H1 (cell line): ENCODE data around the gene MRPS12. TPM values are rescaled to one million over a fixed set of nuclear protein-coding genes. Genes with fewer than 3 reads are reported as not detected.

Experiments used
- CTCF ChIA-PET: fragments of 300-600 bp; sonication (Branson Sonifier 250); formaldehyde crosslinking; loops from one replicate; lab custom pipeline; 2021; ENCODE audit not compliant: partially characterized antibody; lab: Charles Lee
- POLR2A ChIA-PET: fragments of 300-600 bp; sonication (Branson Sonifier 250); formaldehyde crosslinking; loops from one replicate; lab custom pipeline; 2021; ENCODE audit warnings: inconsistent platforms; ENCODE audit not compliant: partially characterized antibody; lab: Charles Lee
- DNase-seq, 2 experiments: peaks; one replicate each; pipeline versions ENCODE4 v3.0.0 to v3.0.0-alpha.2; 2010 to 2022; ENCODE audit warnings: low spot score in 2 of 2, low read depth in 1 of 2, mixed read lengths in 1 of 2
- FAIRE-seq: peaks from 2 replicates; lab custom pipeline; 2011; peaks lifted over from hg19 to GRCh38; lab: Jason Lieb, UNC
- H2AFZ ChIP-seq: 2 replicates; pipeline ENCODE4 v1.8.1; 2012; ENCODE audit warnings: low read length, inconsistent platforms
- H2AK5ac ChIP-seq: 2 replicates; pipeline ENCODE4 v1.6.1; 2013; ENCODE audit warnings: low read depth, low read length
- H2BK120ac ChIP-seq: replicated peaks from 2 replicates; pipeline ENCODE3; 2013; ENCODE audit warnings: low read depth, low read length, inconsistent platforms
- H2BK12ac ChIP-seq: 2 replicates; pipeline ENCODE4 v1.6.1; 2013; ENCODE audit warnings: low read depth, low read length
- H2BK15ac ChIP-seq: 2 replicates; pipeline ENCODE4 v1.6.1; 2013; ENCODE audit warnings: low read length
- H2BK20ac ChIP-seq: 2 replicates; pipeline ENCODE4 v1.6.1; 2013; ENCODE audit warnings: low read length
- H2BK5ac ChIP-seq: 2 replicates; pipeline ENCODE4 v1.6.1; 2013; ENCODE audit warnings: low read depth, low read length
- H3K14ac ChIP-seq: 2 replicates; pipeline ENCODE4 v1.6.1; 2013; ENCODE audit warnings: inconsistent platforms; ENCODE audit not compliant: insufficient read length
- H3K18ac ChIP-seq: 2 replicates; pipeline ENCODE4 v1.6.1; 2013; ENCODE audit warnings: low read length; ENCODE audit errors: extremely low read depth
- H3K23ac ChIP-seq: 2 replicates; pipeline ENCODE4 v1.6.1; 2013; ENCODE audit warnings: inconsistent platforms; ENCODE audit not compliant: insufficient read length
- H3K23me2 ChIP-seq: 2 replicates; pipeline ENCODE4 v1.6.1; 2013; ENCODE audit warnings: low read depth, low read length
- H3K27ac ChIP-seq: 2 replicates; pipeline ENCODE4 v1.6.1; 2011; ENCODE audit warnings: low read depth, low read length, inconsistent platforms
- H3K27me3 ChIP-seq, 4 experiments: replicated peaks in 1 of 4; 1 replicate in 1 of 4; 2 replicates in 3 of 4; pipeline versions ENCODE4 v1.6.1 to v1.8.1; 2011 to 2013; ENCODE audit warnings: low read length in 3 of 4, mild to moderate bottlenecking in 3 of 4, inconsistent platforms in 2 of 4, mixed read lengths in 2 of 4, moderate library complexity in 1 of 4; ENCODE audit not compliant: control insufficient read depth in 3 of 4, insufficient read depth in 3 of 4; ENCODE audit errors: extremely low read depth in 1 of 4
- H3K36me3 ChIP-seq, 4 experiments: 2 replicates each; pipeline versions ENCODE4 v1.6.1 to v1.8.1; 2011 to 2013; ENCODE audit warnings: mild to moderate bottlenecking in 4 of 4, low read length in 3 of 4, moderate library complexity in 2 of 4, control low read depth in 1 of 4, inconsistent platforms in 1 of 4; ENCODE audit not compliant: insufficient read depth in 4 of 4, control insufficient read depth in 2 of 4
- H3K4ac ChIP-seq: replicated peaks from 2 replicates; pipeline ENCODE3; 2013; ENCODE audit warnings: low read length, low read depth, mixed read lengths, inconsistent platforms; ENCODE audit not compliant: insufficient read length
- H3K4me1 ChIP-seq, 4 experiments: replicated peaks in 1 of 4; 1 replicate in 1 of 4; 2 replicates in 3 of 4; pipeline versions ENCODE4 v1.6.1 to v1.8.1; 2011 to 2013; ENCODE audit warnings: low read length in 3 of 4, inconsistent platforms in 2 of 4, mixed read lengths in 1 of 4; ENCODE audit not compliant: insufficient read depth in 4 of 4, control insufficient read depth in 3 of 4
- H3K4me2 ChIP-seq, 2 experiments: 2 replicates each; pipeline versions ENCODE4 v1.6.1 to v1.8.1; 2011 to 2013; ENCODE audit warnings: low read depth in 2 of 2, low read length in 2 of 2, control low read depth in 1 of 2, inconsistent platforms in 1 of 2, mild to moderate bottlenecking in 1 of 2; ENCODE audit not compliant: insufficient read depth in 1 of 2
- H3K4me3 ChIP-seq, 4 experiments: fragments of 200-600, 300-600 bp in 1 of 4; sonication (generic), shearing (Covaris generic), sonication (Bioruptor Twin) in 1 of 4; 2 replicates each; pipeline versions ENCODE4 v1.5.1 to v1.8.1; 2011 to 2016; ENCODE audit warnings: low read length in 4 of 4, low read depth in 3 of 4, control low read depth in 2 of 4, inconsistent platforms in 2 of 4, mild to moderate bottlenecking in 2 of 4, mixed read lengths in 1 of 4, moderate library complexity in 1 of 4; ENCODE audit not compliant: insufficient read depth in 2 of 4; ENCODE audit errors: extremely low read depth in 1 of 4
- H3K56ac ChIP-seq: replicated peaks from 2 replicates; pipeline ENCODE3; 2013; ENCODE audit warnings: low read depth, mild to moderate bottlenecking, mixed read lengths, low read length, inconsistent platforms; ENCODE audit not compliant: insufficient read length
- H3K79me1 ChIP-seq: 2 replicates; pipeline ENCODE4 v1.6.1; 2013; ENCODE audit warnings: low read depth, low read length, control low read depth
- H3K79me2 ChIP-seq, 2 experiments: 2 replicates each; pipeline versions ENCODE4 v1.6.1 to v1.8.1; 2012 to 2013; ENCODE audit warnings: low read length in 2 of 2, mild to moderate bottlenecking in 2 of 2, inconsistent platforms in 1 of 2; ENCODE audit not compliant: insufficient read depth in 2 of 2, control insufficient read depth in 1 of 2
- H3K9ac ChIP-seq, 4 experiments: replicated peaks in 1 of 4; 1 replicate in 1 of 4; 2 replicates in 3 of 4; pipeline versions ENCODE4 v1.6.1 to v1.8.1; 2011 to 2013; ENCODE audit warnings: low read depth in 3 of 4, low read length in 3 of 4, control low read depth in 2 of 4, mild to moderate bottlenecking in 2 of 4, moderate library complexity in 2 of 4, inconsistent platforms in 1 of 4; ENCODE audit errors: extremely low read depth in 1 of 4
- H3K9me3 ChIP-seq, 2 experiments: 2 replicates each; pipeline versions ENCODE4 v1.6.1 to v1.8.1; 2012 to 2013; ENCODE audit warnings: mild to moderate bottlenecking in 2 of 2, moderate library complexity in 2 of 2, control low read depth in 1 of 2, inconsistent platforms in 1 of 2, low read depth in 1 of 2, low read length in 1 of 2, mixed read lengths in 1 of 2; ENCODE audit not compliant: insufficient read depth in 2 of 2
- H4K20me1 ChIP-seq, 2 experiments: replicated peaks in 1 of 2; 2 replicates each; pipeline versions ENCODE3 to v1.8.1; 2011 to 2013; ENCODE audit warnings: inconsistent platforms in 2 of 2, low read length in 2 of 2, mild to moderate bottlenecking in 1 of 2; ENCODE audit not compliant: insufficient read depth in 2 of 2, control insufficient read depth in 1 of 2
- H4K5ac ChIP-seq: 2 replicates; pipeline ENCODE4 v1.6.1; 2013; ENCODE audit warnings: low read length, low read depth, mixed read lengths, inconsistent platforms; ENCODE audit not compliant: insufficient read length
- H4K8ac ChIP-seq: 2 replicates; pipeline ENCODE4 v1.8.0; 2013; ENCODE audit warnings: mild to moderate bottlenecking, moderate library complexity, low read length, inconsistent platforms; ENCODE audit not compliant: insufficient read depth; ENCODE audit errors: extremely low read depth
- H4K91ac ChIP-seq: replicated peaks from 2 replicates; pipeline ENCODE3; 2013; ENCODE audit warnings: low read length, mixed read lengths, inconsistent platforms; ENCODE audit not compliant: insufficient read length
- CBX8 ChIP-seq: fragments of 300-800, 300-1000 bp; sonication (generic); IDR thresholded peaks from 2 replicates; pipeline ENCODE4 v1.7.1; 2016; ENCODE audit warnings: low read depth, low read length, borderline replicate concordance
- CHD1 ChIP-seq: IDR thresholded peaks from 2 replicates; pipeline ENCODE4 v1.6.1; 2012; ENCODE audit warnings: low read depth, low read length, improper control_type of control experiment
- CTCF ChIP-seq, 3 experiments: IDR thresholded peaks; 1 replicate in 2 of 3; 2 replicates in 1 of 3; pipeline versions ENCODE4 v1.5.1 to v1.6.1; 2011; ENCODE audit warnings: low read length in 3 of 3, mild to moderate bottlenecking in 3 of 3, inconsistent platforms in 2 of 3, low read depth in 1 of 3, moderate library complexity in 1 of 3; ENCODE audit not compliant: insufficient read depth in 1 of 3; ENCODE audit errors: control extremely low read depth in 1 of 3
- RBBP5 ChIP-seq: IDR thresholded peaks from 2 replicates; pipeline ENCODE4 v1.7.1; 2012; ENCODE audit warnings: low read depth, mild to moderate bottlenecking, inconsistent platforms, low read length, moderate library complexity, borderline replicate concordance
- RFX5 ChIP-seq: IDR thresholded peaks from 2 replicates; pipeline ENCODE4 v1.6.1; 2011; ENCODE audit warnings: low read depth, low read length, improper control_type of control experiment, borderline replicate concordance
- SIRT6 ChIP-seq: IDR thresholded peaks from one replicate; pipeline ENCODE4 v1.7.1; 2012; ENCODE audit warnings: low read length, inconsistent platforms
- SRF ChIP-seq: IDR thresholded peaks from 2 replicates; pipeline ENCODE4 v1.6.1; 2011; ENCODE audit warnings: mild to moderate bottlenecking, low read depth, low read length, moderate library complexity
- TEAD4 ChIP-seq: IDR thresholded peaks from 2 replicates; pipeline ENCODE4 v1.6.1; 2012; ENCODE audit warnings: low read depth, low read length, inconsistent platforms, mixed read lengths
- WGBS, 2 experiments: shearing (Covaris generic) in 1 of 2; methylation state at CpG; one replicate each; pipeline versions ENCODE4 v1.1.6 to v1.1.7; 2013 to 2015; ENCODE audit warnings: low lambda C conversion rate in 2 of 2, mixed read lengths in 2 of 2, inconsistent platforms in 1 of 2, low coverage in 1 of 2, missing lambda C conversion rate in 1 of 2; ENCODE audit not compliant: insufficient replicate concordance in 2 of 2, insufficient coverage in 1 of 2, insufficient read length in 1 of 2; ENCODE audit errors: extremely low coverage in 1 of 2, missing lambda C conversion rate in 1 of 2; 5-methylcytosine and 5-hydroxymethylcytosine counted together
- polyA plus RNA-seq, 7 experiments: library from polyadenylated mRNA; depleted of rRNA in 3 of 7; stranded (reverse) in 5 of 7; unstranded in 2 of 7; fragments of >200 nt in 5 of 7; fragments of 200-250 nt in 2 of 7; gene quantifications; 1 replicate in 5 of 7; 2 replicates in 1 of 7; 4 replicates in 1 of 7; pipeline versions ENCODE4 v1.2.1 to v1.2.3, GENCODE V29; 2011 to 2013; ENCODE audit warnings: missing spikeins in 2 of 7, mixed read lengths in 2 of 7
- total RNA-seq: library from RNA; stranded (reverse); fragmentation: NEBNext Ultra II Directional; extraction: Animal tissue kit (Norgen Biotek cat#: 25700); gene quantifications from 2 replicates; pipeline ENCODE4 v1.2.1, GENCODE V29; 2021

MRPS12 gene
- total and polyA plus RNA-seq, 2 of the 8 experiments (the other 6 are each of a cell fraction or from before 2014, with no cell fraction given) = 79.0 to 175 TPM

- peaks cover 13% of the 10 kb centered on the region; the same call in 1 of the 2 replicates for H3K23me2 ChIP-seq
- H3K18ac ChIP-seq = peak within 1 kb of the TSS; percentile 66
- H3K27me3 ChIP-seq = peaks cover 0 to 9% (median 4%) of the 10 kb centered on the region in 4 experiments; a peak in 3 of 7 replicates
- no peak within 1 kb of the TSS for H3K23ac ChIP-seq
- peak within 1 kb of the TSS; percentile 62 to 83 (median 77) for H3K9ac ChIP-seq
- no peak within 1 kb of the TSS for H2BK120ac ChIP-seq
- H3K36me3 ChIP-seq = no peaks in the 10 kb centered on the region; a peak in 2 of 8 replicates
- no peak within 1 kb of the TSS for H2AK5ac ChIP-seq
- peak within 1 kb of the TSS; percentile 86 for H4K8ac ChIP-seq
- peak within 1 kb of the TSS; percentile 83; the same call in 1 of the 2 replicates for H2AFZ ChIP-seq
- H3K4me2 ChIP-seq = peak within 1 kb of the TSS; percentile 90 to 94
- H3K9me3 ChIP-seq = 0 out of 4 replicates have a peak, but pooled peaks cover 0 to 2% of the 10 kb centered on the region in 2 experiments
- peak within 1 kb of the TSS; percentile 1 for H3K4ac ChIP-seq
- DNase-seq (peak; percentile 96 to 98), FAIRE-seq (peak; percentile 88)
- H3K79me1 ChIP-seq = no peaks in the 10 kb centered on the region; the same call in 1 of the 2 replicates
- no peak within 1 kb of the TSS for H2BK12ac ChIP-seq
- H4K20me1 ChIP-seq = peaks cover 0 to 1% of the 10 kb centered on the region in 2 experiments
- no peak within 1 kb of the TSS for H3K56ac ChIP-seq
- no peak within 1 kb of the TSS for H2BK5ac ChIP-seq
- peak within 1 kb of the TSS; percentile 74 to 90 (median 84) for H3K4me3 ChIP-seq
- peak within 1 kb of the TSS; percentile 52 for H4K91ac ChIP-seq
- no peak within 1 kb of the TSS for H2BK20ac ChIP-seq
- ChIA-PET CTCF (interaction anchor here (0.9 to 2.3 kb wide), 7 partner anchors 12 to 152 kb away, joined by 3 to 11 read pairs (median 5); partner anchors contain the start of genes CCER2, MRPS12 and SARS2), POLR2A (interaction anchor here (0.6 to 2.5 kb wide), 20 partner anchors 10 to 1534 kb away, joined by 3 to 11 read pairs (median 4); partner anchors contain the start of genes CCER2, ECH1, FBXO17 and MRPS12)
- peaks cover 0 to 16% of the 10 kb centered on the region in 2 experiments; a peak in 2 of 4 replicates for H3K79me2 ChIP-seq
- no peak within 1 kb of the TSS for H2BK15ac ChIP-seq
- H3K27ac ChIP-seq = peak within 1 kb of the TSS; percentile 80
- no peak within 1 kb of the TSS for H3K14ac ChIP-seq
- 2% methylated on average over 59 of the region's 64 CpGs; no CpG with 5 or more reads in 1 of the 2 experiments for WGBS, 2 experiments
- peak within 1 kb of the TSS; percentile 58 for H4K5ac ChIP-seq
- peaks cover 0 to 9% (median 3%) of the 10 kb centered on the region in 4 experiments; a peak in 4 of 7 replicates for H3K4me1 ChIP-seq
- no peak for TF ChIP-seq CHD1
- TF ChIP-seq SRF = 0 out of 2 replicates have a peak, but pooled peaks have one; percentile 45
- peak; percentile 69; the same call in 1 of the 2 replicates for TF ChIP-seq RBBP5
- TF ChIP-seq CTCF (IDR thresholded peaks at IDR 0.05; ENCODE audit: control extremely low read depth in 1 of 3, insufficient read depth in 1 of 3, low read depth in 1 of 3, low read length in 3 of 3) = peak in 1 of 3 experiments; percentile 1; a peak in 1 of 4 replicates
- TF ChIP-seq CBX8 = no peak
- no peak for TF ChIP-seq RFX5
- no peak for TF ChIP-seq SIRT6
- peak; percentile 33; the same call in 1 of the 2 replicates for TF ChIP-seq TEAD4
Observed at GRCh38 chr19:38899447-38900201, 31.1 kb upstream of the MRPS12 start, which contains the start of the genes NFKBIB and SIRT2. Gene NFKBIB, plus strand, starts transcription at chr19:38899969. Its CDS starts 64 bp downstream, at chr19:38900033. Gene SIRT2, minus strand, starts transcription at chr19:38899618. Its CDS starts 97 bp downstream, at chr19:38899521.
